SK-N-SH (cell line): Measurements from ENCODE around the gene CUL7.

ENCODE experiments used
- EP300 ChIP-seq, 2 experiments: IDR thresholded peaks; 2 replicates each; pipeline versions ENCODE4 v1.4.0 to v1.6.1; 2012; ENCODE audit warnings: borderline replicate concordance in 1 of 2, low read depth in 1 of 2, low read length in 1 of 2
- EZH2phosphoT487 ChIP-seq: fragments of 200-600 bp; sonication (generic); IDR thresholded peaks from 2 replicates; pipeline ENCODE4 v1.6.1; 2017; ENCODE audit warnings: low read depth, mixed run types, mild to moderate bottlenecking, antibody characterized with exemption, moderate library complexity, borderline replicate concordance
- FOXJ3 ChIP-seq: sonication (generic); formaldehyde crosslinking; IDR thresholded peaks from 2 replicates; pipeline ENCODE4 v1.5.1; 2020; ENCODE audit warnings: mild to moderate bottlenecking, missing genetic modification reagents
- POLR2AphosphoS5 ChIP-seq: IDR thresholded peaks from 2 replicates; pipeline ENCODE4 v1.6.1; 2012; ENCODE audit warnings: low read depth, low read length
- RAD21 ChIP-seq: IDR thresholded peaks from 2 replicates; pipeline ENCODE4 v1.6.1; 2012; ENCODE audit warnings: mild to moderate bottlenecking, low read length
- SIN3A ChIP-seq: IDR thresholded peaks from 2 replicates; pipeline ENCODE4 v1.6.1; 2012; ENCODE audit warnings: low read depth, mild to moderate bottlenecking, low read length, moderate library complexity, borderline replicate concordance
- TAF1 ChIP-seq: IDR thresholded peaks from 2 replicates; pipeline ENCODE4 v1.6.1; 2012; ENCODE audit warnings: low read depth, mild to moderate bottlenecking, low read length, moderate library complexity, borderline replicate concordance
- TF ChIP-seq, protein P1 (sequence below): fragments of 200-600 bp; sonication (generic); IDR thresholded peaks from 2 replicates; pipeline ENCODE4 v1.6.1; 2017; ENCODE audit warnings: antibody characterized with exemption, mild to moderate bottlenecking, moderate library complexity
- TF ChIP-seq, protein P2 (sequence below): IDR thresholded peaks from 2 replicates; pipeline ENCODE4; 2012
- TF ChIP-seq, protein P3 (sequence below): IDR thresholded peaks from 2 replicates; pipeline ENCODE4 v1.6.1; 2012; ENCODE audit warnings: mild to moderate bottlenecking, low read depth, low read length, moderate library complexity

DNA sequence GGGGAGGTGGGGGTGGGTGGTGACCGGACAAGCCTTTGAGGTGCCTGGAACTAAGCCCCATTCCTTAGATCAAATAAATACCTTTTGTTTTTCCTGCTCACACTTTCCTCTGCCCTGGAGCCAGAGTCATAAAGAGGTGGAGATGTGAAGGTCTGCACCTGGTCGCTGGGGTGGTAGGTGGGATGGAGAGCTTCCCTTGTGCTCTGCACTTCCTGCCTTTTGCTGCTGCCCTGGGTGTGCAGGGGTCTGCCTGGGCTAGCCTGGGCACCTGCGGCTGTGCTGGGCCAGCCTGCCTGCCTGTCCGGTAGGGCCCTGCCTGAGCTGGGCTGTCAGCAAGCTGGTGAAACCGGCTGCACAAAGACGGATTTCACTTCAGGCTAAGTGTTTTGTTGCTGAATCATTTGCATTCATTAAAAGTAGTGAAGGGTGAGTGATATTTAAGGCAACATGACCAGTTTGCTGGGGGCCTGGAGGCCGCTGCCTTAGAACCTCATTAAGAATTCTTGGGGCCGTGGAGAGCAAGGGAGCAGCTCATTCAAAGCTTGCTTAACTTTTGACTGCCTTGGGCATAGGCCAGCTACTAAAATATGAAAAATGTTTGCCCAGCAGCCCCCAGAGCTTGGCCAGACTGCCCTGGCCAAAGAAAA is 42.9 kb upstream of the CUL7 start:
- TF ChIP-seq EP300 (IDR thresholded peaks at IDR 0.05; ENCODE audit: borderline replicate concordance in 1 of 2, low read depth in 1 of 2, low read length in 1 of 2) (no peak), SIN3A (no peak), POLR2AphosphoS5 (no peak), FOXJ3 (CRISPR knock-in tag) (no peak), RAD21 (no peak), EZH2phosphoT487 (no peak), TAF1 (no peak)
- TF ChIP-seq, protein P1, sequence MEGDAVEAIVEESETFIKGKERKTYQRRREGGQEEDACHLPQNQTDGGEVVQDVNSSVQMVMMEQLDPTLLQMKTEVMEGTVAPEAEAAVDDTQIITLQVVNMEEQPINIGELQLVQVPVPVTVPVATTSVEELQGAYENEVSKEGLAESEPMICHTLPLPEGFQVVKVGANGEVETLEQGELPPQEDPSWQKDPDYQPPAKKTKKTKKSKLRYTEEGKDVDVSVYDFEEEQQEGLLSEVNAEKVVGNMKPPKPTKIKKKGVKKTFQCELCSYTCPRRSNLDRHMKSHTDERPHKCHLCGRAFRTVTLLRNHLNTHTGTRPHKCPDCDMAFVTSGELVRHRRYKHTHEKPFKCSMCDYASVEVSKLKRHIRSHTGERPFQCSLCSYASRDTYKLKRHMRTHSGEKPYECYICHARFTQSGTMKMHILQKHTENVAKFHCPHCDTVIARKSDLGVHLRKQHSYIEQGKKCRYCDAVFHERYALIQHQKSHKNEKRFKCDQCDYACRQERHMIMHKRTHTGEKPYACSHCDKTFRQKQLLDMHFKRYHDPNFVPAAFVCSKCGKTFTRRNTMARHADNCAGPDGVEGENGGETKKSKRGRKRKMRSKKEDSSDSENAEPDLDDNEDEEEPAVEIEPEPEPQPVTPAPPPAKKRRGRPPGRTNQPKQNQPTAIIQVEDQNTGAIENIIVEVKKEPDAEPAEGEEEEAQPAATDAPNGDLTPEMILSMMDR, result no peak
- TF ChIP-seq, protein P2, sequence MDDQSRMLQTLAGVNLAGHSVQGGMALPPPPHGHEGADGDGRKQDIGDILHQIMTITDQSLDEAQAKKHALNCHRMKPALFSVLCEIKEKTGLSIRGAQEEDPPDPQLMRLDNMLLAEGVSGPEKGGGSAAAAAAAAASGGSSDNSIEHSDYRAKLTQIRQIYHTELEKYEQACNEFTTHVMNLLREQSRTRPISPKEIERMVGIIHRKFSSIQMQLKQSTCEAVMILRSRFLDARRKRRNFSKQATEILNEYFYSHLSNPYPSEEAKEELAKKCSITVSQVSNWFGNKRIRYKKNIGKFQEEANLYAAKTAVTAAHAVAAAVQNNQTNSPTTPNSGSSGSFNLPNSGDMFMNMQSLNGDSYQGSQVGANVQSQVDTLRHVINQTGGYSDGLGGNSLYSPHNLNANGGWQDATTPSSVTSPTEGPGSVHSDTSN, result peak; percentile 84
- TF ChIP-seq, protein P3, sequence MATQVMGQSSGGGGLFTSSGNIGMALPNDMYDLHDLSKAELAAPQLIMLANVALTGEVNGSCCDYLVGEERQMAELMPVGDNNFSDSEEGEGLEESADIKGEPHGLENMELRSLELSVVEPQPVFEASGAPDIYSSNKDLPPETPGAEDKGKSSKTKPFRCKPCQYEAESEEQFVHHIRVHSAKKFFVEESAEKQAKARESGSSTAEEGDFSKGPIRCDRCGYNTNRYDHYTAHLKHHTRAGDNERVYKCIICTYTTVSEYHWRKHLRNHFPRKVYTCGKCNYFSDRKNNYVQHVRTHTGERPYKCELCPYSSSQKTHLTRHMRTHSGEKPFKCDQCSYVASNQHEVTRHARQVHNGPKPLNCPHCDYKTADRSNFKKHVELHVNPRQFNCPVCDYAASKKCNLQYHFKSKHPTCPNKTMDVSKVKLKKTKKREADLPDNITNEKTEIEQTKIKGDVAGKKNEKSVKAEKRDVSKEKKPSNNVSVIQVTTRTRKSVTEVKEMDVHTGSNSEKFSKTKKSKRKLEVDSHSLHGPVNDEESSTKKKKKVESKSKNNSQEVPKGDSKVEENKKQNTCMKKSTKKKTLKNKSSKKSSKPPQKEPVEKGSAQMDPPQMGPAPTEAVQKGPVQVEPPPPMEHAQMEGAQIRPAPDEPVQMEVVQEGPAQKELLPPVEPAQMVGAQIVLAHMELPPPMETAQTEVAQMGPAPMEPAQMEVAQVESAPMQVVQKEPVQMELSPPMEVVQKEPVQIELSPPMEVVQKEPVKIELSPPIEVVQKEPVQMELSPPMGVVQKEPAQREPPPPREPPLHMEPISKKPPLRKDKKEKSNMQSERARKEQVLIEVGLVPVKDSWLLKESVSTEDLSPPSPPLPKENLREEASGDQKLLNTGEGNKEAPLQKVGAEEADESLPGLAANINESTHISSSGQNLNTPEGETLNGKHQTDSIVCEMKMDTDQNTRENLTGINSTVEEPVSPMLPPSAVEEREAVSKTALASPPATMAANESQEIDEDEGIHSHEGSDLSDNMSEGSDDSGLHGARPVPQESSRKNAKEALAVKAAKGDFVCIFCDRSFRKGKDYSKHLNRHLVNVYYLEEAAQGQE, result no peak
